Stimulated activated CD8-positive, alpha-beta memory T cell treated with anti-CD3 and anti-CD28 coated beads, Interleukin-15, amount 100 ng/mL, for 1 hour (primary cell): ENCODE measurements around the gene SPZ1.
"Not testable (repeated sequence)": the region's sequence is repeated elsewhere in the genome, so short reads cannot be mapped to it uniquely, and the experiment has no call there.

ENCODE experiments used
- DNase-seq: peaks from one replicate; pipeline ENCODE4 v3.0.0-alpha.2; 2020; ENCODE audit warnings: low read depth

SPZ1 gene

DNA sequence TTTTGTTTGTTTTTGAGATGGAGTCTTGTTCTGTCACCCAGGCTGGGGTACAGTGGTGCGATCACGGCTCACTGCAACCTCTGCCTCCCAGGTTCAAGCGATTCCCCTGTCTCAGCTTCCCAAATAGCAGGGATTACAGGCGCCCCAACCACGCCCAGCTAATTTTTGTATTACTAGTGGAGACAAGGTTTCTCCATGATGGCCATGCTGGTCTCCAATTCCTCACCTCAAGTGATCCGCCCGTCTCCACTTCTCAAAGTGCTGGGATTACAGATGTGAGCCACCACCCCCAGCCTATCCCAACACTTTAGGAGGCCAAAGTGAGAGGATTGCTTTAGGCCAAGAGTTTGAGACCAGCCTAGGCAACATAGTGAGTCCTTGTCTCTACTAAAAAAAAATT, 19.3 kb downstream of the SPZ1 start:
- no peak for DNase-seq

- no peak for DNase-seq
Observed at GRCh38 chr5:80341016-80341775, 21.4 kb downstream of the SPZ1 start.

GRCh38 chr5:80343067-80343466, 23.3 kb downstream of the SPZ1 start:
- no peak for DNase-seq

GRCh38 chr5:80346055-80346454, 26.3 kb downstream of the SPZ1 start:
- no peak for DNase-seq

DNA sequence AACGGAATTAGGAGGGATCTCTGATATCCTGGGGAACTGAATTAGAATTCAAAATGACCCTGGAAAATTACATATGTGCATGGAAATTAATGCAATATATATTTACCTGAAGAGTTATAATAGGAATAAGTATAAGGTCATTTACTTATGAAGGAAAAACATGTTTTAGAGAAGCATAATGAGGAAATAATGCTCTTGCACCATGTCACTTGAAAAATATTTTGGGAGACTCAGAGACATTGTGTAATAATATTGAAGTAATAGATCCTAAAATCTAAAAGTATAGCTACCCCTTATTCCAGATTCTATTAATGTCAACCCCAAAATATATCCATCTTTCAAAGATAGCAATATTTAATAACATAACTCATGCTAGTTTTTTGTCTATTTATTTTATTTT, 28.4 kb downstream of the SPZ1 start:
- no peak for DNase-seq

DNA sequence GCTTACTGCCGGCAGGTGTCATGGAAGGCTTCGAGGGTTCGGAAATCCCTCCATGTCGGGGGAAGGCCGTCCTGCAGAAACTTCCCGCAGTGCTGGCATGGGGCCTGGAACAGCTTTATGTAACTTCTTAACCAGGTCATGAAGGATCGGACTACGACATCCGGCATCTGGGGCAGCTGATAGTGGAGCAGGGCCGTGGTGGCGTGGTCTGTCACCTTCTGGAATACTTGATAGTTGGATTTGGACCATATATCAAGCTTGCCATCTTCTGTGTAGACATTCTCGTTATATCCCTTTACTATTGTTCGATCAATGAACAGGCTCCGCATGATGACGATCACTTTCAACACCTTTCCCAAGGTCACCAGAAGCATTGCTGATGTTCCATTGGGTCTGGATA, 31.2 kb downstream of the SPZ1 start:
- DNase-seq = not testable (repeated sequence)

DNA sequence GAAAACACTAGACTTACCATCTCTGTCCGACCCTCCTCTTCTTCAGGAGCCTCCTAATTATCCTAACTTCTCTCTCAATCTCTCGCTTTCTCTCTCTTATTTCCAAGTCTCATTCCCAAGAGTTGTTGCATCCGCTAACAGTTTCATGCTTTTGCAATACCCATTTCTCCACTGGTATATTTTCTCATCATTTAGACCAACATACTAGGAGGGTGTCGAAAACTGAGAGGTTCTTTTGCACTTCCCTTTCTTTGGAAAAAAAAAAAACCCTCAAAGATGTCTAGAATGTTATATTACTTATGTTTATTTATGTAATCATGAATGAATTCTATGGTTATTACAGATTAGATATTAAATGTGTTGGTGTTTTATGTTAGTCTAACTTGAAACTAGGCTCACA, 35.9 kb downstream of the SPZ1 start:
- no peak for DNase-seq

DNA sequence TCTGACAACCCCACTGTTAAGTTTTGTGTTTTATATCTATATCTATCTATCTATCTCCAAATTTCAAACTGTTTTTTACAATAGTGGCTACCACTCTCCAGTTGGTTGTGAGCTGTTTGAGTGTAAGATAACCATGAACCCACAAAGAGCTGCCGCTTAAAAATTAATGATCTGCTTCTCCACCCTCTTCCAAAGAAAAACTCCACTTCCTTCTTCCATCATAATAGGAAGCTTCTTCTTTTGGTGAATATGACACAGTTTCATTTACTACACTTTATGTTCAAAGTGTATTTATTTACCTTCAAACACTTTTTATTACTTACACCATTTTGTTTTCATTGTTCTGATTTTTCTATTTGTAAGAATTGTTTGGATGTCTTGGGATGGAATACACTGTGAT, 37.9 kb downstream of the SPZ1 start:
- DNase-seq = no peak

DNA sequence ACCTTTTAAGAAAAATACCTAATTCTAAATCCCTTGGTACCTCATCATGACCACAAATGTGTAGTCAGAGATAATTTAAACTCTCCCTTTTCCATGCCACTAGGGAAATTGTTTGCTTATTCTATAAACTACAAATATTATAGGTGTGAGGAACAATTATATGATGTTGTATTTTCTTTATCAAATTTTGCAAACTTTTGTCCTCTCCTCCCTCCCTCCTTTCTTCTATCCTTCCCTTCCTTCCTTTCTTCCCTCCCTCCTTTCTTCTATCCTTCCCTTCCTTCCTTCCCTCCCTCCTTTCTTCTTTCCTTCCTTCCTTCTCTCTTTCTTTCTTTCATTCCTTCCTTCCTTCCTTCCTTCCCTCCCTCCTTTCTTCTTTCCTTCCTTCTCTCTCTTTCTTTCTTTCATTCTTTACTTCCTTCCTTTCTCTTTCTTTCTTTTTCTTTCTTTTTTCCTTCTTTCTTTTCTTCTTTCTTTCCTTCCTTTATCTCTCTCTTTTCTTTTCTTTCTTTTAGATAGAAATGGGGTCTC, 41.2 kb downstream of the SPZ1 start:
- DNase-seq = no peak

DNA sequence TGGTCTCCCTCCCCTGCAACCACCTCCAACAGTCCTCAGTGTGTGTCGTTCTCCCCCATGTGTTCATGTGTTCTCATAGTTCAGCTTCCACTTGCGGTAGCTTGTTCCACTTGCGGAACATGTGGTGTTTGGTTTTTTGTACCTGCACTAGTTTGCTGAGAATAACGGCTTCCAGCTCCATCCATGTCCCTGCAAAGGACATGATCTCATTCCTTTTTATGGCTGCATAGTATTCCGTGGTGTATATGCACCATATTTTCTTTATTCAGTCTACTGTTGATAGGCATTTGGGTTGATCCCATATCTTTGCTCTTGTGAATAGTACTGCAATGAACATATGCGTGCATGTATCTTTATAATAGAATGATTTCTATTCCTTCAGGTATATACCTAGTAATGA, 45.1 kb downstream of the SPZ1 start:
- no peak for DNase-seq

DNA sequence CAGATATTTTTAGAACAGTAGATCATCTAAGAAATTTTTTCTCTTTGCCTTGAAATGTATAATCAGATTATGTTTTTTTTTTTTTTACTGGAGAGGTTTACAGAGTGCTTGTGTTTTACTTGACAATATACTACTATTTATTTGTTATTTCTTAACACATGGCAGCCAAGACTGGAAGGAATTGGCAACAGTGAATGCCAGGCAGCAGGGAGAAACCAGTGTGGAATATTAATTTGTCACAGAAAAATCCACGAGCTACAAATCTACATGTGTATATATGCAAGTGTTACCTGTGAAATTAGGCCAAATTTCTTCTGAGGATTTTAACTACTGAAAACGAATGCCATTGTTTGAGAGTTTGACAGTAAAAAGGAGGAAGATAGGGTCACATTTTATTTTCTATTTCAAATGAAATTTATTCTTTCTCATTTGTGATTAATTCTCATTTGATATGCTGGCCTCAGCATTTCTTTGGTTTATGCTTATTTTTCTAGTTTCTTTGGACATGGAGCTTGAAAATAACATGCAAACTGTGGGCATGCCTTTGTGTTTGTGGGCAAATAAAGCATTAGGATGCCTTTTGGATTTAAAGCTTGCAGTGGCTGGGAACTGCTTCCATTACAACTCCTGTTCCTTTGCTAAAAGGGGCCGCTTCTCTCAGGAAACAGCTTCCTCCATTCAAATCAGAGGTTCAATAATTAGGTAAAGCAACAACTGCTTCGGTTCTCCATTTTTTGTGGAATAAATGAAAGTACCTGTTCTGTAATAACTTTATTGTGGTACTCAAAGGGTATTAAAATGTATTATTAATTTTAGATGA, 49.1 kb downstream of the SPZ1 start:
- DNase-seq = no peak

DNA sequence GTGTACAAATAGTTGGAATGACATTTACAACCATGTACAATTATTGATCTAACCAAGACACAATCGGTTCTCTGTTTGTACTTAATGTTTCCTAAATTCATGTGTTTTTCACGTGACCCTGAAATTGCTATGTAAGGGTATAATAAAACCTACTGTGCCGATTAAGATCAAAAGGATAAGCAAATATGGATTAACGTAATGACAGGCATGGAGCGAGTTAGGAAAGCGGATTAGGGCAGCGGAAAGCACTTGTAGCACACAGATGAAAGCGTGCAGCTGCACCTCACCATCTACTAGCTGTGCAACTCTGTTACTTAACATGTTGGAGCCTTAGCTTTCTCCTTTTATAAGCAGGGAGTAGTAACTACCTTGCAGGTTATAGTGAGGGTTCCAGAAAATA, 49.7 kb downstream of the SPZ1 start:
- no peak for DNase-seq

DNA sequence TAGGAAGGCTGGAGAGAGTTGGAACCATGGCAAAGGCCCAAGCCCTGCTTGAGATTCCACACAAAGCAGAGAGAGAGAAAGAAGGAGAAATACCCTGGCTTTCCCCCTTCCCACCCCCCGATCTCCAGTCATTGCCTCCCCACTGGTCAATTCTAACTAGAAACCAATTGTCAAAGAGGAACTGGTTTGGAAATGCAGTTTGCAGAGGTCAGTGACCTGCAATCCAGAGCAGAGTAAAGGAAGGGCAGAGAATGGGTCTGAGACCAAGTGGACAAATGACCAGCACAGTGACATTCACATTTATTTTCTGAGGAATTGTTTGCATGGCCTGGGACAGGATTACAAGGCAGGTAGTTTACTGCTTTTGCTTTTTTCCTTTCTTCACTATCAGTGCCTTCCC, 50.6 kb downstream of the SPZ1 start:
- DNase-seq = no peak
